HEK293T (cell line): ENCODE measurements around the gene DHRS9.

ENCODE experiments used
- ARNT ChIP-seq: fragments of 450-650 bp; IDR thresholded peaks from 2 replicates; pipeline ENCODE4 v1.6.1; 2017; ENCODE audit warnings: mild to moderate bottlenecking
- BHLHE40 ChIP-seq: fragments of 450-650 bp; IDR thresholded peaks from 2 replicates; pipeline ENCODE4 v1.6.1; 2016; ENCODE audit warnings: mild to moderate bottlenecking, moderate library complexity, borderline replicate concordance
- CTBP1 ChIP-seq: fragments of 450-650 bp; IDR thresholded peaks from 2 replicates; pipeline ENCODE4 v1.6.1; 2016; ENCODE audit warnings: borderline replicate concordance
- ELF4 ChIP-seq: fragments of 450-650 bp; IDR thresholded peaks from 2 replicates; pipeline ENCODE4 v1.6.1; 2017; ENCODE audit warnings: antibody characterized with exemption
- FOXM1 ChIP-seq: fragments of 450-650 bp; IDR thresholded peaks from 2 replicates; pipeline ENCODE4 v1.6.1; 2017; ENCODE audit warnings: mild to moderate bottlenecking, borderline replicate concordance
- HDGF ChIP-seq: fragments of 450-650 bp; IDR thresholded peaks from 2 replicates; pipeline ENCODE4 v1.6.1; 2017; ENCODE audit warnings: antibody characterized with exemption, borderline replicate concordance
- L3MBTL2 ChIP-seq: fragments of 450-650 bp; conservative IDR thresholded peaks from 2 replicates; pipeline ENCODE4 v1.6.1; 2016; ENCODE audit warnings: mild to moderate bottlenecking
- NFRKB ChIP-seq: fragments of 450-650 bp; IDR thresholded peaks from 2 replicates; pipeline ENCODE4 v1.6.1; 2016; ENCODE audit warnings: mild to moderate bottlenecking, moderate library complexity
- SP1 ChIP-seq: fragments of 450-650 bp; IDR thresholded peaks from 2 replicates; pipeline ENCODE4 v1.6.1; 2017
- SUZ12 ChIP-seq: fragments of 450-650 bp; IDR thresholded peaks from 2 replicates; pipeline ENCODE4 v1.6.1; 2016; ENCODE audit warnings: mild to moderate bottlenecking
- TARDBP ChIP-seq: fragments of 450-650 bp; IDR thresholded peaks from 2 replicates; pipeline ENCODE4 v1.6.1; 2016
- ZNF384 ChIP-seq: fragments of 450-650 bp; IDR thresholded peaks from 2 replicates; pipeline ENCODE4 v1.6.1; 2016

GRCh38 chr2:169143998-169144397 is 74.6 kb downstream of the DHRS9 start:
- TF ChIP-seq SP1 (no peak), FOXM1 (no peak), ELF4 (no peak), BHLHE40 (no peak), ARNT (no peak), HDGF (no peak), SUZ12 (no peak), TARDBP (no peak), ZNF384 (no peak), NFRKB (no peak), L3MBTL2 (no peak), CTBP1 (no peak)
